ENCODE results near the gene GALNTL6.
"Not testable (repeated sequence)": the region's sequence is repeated elsewhere in the genome, so short reads cannot be mapped to it uniquely, and the experiment has no call there.

The GALNTL6 gene

DNA sequence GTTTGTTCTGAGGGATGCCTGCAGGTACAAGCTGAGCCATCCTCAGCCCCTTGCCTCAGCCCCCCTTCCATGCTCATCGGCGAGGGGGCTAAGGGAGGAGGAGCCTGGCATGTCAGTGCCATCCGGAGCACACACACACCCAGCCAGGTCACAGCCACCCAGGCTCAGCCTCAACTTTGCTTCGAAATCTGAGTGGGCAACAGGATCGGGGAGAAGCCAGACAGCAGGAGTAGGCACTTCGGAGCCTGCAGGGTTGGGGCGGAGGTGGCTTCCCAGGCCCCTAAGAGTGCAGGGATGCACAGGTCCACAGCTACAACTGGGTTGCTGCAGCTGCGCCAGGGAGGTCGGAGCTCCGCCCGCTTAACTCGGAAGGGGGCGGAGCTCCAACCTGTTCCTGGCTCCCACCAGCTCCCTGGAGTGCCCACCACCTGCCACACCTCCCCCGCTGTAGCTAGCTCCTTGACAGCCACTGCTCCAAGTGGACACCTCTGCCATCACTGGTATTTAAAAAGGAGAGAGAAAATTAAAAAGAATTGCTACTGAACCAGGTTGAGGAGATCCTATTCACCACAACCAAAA is 1162.5 kb downstream of the GALNTL6 start:
- no peak for DNase-seq (ENCODE audit: low read depth in 1 of 2, low spot score in 1 of 2)

DNA sequence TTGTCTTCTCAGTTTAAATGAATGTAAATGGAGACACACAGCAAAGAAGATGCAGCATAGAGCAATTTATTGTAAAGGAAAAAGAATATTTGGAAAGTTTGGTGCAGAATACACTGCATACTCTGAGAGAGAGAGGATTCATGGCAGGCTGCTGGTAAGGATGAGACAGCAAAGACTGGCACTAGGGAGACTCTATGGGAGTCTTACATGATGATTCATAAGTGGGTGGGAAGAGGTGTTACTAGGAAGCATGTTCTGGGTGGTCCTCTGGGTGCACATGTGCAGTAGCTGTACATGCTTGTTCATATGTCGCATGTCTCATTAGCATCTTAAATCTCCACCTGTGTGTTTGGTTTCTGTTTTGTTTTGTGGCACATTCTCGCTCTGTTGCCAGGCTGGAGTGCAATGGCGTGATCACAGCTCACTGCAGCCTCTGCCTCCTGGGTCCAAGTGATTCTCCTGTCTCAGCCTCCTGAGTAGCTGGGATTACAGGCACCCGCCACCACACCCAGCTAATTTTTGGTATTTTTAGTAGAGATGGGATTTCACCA is 1164.4 kb downstream of the GALNTL6 start:
- DNase-seq (ENCODE audit: low read depth in 1 of 2, low spot score in 1 of 2), result not testable (repeated sequence)

DNA sequence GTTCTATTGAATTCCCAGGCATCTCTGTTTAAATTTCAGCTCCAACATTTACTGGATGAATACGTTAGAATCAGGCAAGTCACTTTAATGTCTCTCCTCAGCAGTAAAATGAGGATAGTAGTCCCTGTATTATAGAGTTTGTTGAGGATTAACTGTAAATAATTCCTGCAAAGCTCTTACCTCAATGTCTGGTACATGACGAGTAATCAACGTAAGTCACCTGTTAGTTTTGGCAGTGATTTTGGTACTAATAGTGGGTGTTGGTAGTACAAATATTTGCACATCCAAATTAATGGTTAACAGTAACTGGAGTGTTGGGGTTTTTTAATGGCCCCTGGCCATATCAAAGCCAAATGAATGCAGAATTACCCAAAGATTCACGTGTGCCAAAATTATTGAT is 1165.6 kb downstream of the GALNTL6 start:
- DNase-seq (ENCODE audit: low read depth in 1 of 2, low spot score in 1 of 2), result no peak

DNA sequence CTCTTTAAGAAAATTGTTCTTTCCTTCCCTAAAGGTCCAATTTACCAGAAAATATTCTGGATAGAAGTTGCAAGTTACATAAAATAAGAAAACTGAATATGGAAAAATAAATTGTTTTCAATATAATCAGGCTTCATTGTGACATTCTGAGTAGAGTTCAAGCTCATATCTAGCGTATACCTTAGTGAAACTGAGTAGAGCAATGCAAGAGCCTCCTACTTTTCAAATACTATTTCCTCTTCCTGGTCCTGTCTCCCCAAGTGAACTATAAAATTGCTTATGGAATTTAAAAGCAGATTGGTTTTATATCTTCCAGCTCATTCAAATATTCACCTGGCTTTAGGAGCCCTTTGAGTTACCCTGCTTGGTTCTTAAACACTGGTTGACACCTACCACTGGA is 1166.1 kb downstream of the GALNTL6 start:
- DNase-seq (ENCODE audit: low read depth in 1 of 2, low spot score in 1 of 2), result no peak

DNA sequence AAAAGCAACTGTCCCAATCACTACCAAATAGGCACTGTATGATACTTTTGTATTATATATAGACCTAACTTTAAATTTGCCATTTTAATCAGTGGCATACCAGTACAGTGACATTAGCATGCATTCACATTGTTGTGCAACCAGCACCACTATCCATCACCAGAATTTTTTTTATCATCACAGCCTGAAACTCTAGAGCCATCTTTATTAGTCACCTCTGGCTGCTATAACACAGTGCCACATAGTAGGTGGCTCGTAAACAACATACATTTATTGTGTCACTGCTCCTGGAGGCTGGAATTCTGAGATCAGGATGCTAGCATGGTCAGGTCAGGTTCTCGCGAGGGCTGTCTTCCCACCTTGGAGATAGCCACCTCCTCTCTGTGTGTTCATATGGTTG is 1167.0 kb downstream of the GALNTL6 start:
- no peak for DNase-seq (ENCODE audit: low read depth in 1 of 2, low spot score in 1 of 2)

DNA sequence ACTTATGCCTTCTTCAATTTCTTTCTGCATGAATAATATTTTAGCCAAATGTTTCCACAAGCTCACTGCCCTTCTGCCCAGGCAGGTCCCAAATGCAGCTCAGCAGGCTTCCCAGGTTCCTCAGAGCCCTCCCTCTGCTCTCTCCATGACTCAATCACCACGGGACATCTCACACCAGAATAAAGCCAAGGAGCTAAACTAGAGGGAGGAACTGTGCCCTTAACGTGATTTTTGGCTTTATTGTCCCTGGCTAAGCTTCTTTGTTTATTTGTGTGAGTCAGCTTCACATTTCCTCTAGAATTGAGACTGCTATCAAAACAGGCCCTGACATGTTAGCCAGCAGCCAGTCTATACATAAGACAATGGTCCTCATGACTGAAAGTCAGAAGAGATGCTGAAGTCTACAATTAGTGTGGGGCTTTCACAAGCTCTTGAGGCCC is 1169.0 kb downstream of the GALNTL6 start:
- no peak for DNase-seq (ENCODE audit: low read depth in 1 of 2, low spot score in 1 of 2)

DNA sequence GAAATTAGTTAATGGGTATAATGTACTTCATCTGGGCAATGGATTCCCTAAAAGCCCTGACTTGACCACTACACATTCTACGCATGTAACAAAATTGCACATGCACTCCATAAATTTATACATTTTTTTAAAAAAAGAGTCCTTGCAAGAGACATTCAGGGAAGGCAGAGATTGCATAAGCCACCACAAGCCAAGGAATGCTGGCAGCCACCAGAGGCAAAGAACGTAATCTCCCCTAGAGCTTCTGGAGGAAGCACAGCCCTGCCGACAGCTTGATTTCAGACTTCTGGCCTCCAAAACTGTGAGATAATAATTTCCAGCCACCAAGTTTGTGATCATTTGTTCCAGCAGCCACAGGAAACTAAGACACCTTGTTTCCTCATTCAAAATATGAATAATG is 1169.8 kb downstream of the GALNTL6 start:
- DNase-seq (ENCODE audit: low read depth in 1 of 2, low spot score in 1 of 2), result no peak

DNA sequence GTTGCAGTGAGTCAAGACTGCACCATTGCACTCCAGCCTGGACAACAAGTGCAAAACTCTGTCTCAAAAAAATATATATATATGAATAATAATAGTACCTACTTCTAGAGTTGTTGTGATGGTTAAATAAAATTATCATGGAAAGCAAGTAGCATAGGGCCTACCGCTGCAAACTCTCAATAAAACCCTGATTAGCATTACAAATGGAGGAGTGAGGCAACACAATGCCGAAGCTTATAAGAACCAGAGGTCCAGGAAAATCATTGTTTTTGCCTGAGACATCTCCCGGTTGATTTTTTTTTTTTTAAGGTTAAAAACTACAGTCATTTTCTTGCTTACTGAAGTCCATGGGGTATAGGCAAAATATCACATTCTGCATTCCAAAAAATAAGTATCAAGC is 1170.4 kb downstream of the GALNTL6 start:
- no peak for DNase-seq (ENCODE audit: low read depth in 1 of 2, low spot score in 1 of 2)

DNA sequence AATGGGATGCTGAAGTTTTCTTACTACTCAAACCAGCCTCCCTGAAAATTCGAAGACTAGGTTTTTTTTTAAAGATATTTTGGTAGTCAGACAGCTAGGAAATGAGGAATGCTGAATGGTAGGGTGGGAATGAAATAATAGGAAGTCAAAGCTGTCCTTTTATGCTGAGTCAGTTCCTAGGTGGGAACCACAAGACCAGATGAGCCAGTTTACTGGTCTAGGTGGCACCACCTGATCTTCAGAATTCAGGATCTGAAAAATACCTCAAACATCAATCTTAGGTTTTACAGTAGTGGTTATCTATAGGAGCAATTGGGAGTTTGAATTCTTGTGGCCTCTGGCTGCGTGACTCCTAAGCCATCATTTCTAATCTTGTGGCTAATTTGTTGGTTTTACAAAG is 1172.3 kb downstream of the GALNTL6 start:
- DNase-seq (ENCODE audit: low read depth in 1 of 2, low spot score in 1 of 2), result no peak

DNA sequence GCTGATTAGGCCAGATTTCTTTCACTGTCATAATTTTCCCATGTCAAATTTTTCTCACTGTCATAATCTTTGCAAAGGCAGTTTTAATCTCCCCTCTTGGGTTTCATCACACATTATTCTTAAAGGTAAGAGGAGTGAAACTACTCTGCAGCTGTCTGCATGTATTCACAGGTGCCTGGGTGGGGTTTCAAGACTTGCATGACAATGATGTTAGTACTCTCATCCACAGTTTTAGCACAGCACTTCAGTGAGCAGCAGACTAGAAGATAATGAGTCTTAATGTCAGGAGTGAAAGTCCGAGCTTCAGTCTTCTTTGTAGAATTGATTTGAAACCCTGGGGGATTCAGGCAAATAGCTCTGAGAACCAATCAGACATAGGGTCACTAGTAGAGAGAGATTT is 1172.9 kb downstream of the GALNTL6 start:
- no peak for DNase-seq (ENCODE audit: low read depth in 1 of 2, low spot score in 1 of 2)

DNA sequence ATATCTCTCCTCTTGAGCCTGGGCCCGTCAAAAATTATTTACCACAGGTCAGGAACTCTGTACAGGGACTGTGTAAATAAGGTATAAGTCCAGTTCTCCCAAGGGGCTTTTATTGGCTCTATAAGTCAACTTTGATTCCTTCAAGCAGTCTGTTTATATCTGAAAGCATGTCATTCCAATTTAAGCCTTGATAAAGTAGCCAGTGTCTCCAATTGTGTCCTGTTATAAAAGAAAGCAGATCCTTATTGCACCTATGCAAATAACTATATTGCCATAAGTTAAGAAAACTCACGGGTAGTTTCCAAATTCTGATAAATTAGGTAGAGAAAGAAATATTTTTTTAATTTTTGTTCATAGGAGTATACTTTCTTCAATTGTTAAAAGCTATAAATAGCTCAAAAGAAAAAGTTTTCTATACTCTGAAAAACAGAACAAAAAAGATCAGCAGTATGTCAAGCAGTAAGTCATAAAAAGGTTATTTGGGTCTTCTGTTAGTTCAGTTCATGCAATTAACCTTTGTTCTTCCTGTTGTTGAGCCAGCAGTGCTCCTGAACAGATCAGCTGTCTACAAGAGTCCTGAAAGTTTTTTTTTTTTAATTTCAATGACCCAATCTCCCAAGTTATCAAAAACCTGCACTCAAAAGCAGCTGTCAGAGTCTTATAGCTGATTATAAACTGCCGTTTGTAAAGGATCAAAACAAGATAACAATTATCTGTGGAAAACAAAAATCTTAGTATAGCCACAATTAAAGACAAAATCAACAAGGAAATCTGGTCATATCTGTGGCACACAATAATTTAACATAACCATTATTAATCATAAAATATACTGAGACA is 1177.0 kb downstream of the GALNTL6 start:
- no peak for DNase-seq (ENCODE audit: low read depth in 1 of 2, low spot score in 1 of 2)

DNA sequence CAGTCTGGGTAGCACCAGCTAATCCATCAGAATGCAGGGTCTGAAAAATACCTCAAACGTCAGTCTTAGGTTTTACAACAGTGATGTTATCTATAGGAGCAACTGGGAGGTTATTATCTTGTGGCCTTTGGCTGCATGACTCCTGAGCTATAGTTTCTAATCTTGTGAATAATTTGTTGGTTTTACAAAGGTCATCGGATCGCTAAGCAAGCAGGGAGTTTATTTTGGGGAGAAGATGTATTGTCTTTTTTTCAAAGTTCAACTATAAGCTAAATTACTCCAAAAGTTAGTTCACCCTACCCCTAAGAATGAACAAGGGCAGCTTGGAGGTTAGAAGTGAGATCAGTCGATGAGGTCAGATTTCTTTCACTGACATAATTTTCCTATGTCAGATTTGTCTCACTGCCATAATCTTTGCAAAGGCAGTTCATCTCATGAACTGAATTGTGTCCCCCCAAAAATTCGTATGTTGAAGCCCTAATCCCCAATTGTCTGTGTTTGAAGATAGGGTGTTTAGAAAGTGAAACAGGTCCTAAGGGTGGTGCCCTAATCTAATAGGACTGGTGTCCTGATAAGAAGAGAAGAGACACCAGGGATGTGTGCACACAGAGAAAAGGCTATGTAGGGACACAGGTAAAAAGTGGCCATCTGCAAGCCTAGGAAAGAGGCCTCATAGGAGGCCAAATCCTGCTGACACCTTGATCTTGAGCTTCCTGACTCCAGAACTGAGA is 1179.6 kb downstream of the GALNTL6 start:
- no peak for DNase-seq (ENCODE audit: low read depth in 1 of 2, low spot score in 1 of 2)

DNA sequence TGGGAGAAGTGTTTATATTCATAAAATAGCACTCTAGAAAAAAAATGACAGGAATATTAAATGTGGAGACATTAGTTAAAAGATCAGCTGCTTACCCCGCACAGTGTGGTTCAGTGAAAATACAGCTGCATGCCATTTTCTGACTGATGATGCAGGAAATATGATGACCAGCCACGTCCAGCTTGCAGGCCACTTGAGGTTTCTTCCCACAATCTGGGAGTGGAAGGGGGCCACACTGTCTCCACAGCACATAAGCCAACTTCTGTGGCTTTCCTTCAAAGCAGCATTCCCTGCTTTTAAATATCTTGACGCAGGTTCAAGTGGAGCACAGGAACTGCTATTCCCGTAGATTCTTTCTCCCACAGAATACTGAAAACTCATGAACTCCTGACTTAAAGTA is 1182.0 kb downstream of the GALNTL6 start:
- no peak for DNase-seq (ENCODE audit: low read depth in 1 of 2, low spot score in 1 of 2)

DNA sequence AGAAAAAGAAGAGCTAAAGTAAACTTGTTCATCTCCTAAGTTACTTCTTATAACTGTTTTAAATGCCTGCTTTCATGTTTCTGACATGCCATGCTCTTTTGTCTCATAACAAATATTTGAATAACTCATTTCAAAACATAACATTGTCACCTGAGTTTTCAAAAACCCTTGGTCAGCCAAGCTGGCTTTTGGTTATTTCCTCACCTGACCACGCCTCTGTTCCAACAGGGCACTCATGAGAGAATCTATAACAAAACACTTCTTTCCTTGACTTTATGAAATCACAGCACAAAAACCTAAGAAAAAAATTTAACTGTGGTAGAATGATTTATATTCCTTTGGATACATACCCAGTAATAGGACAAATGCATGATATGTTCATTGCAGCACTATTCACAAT is 1182.5 kb downstream of the GALNTL6 start:
- DNase-seq (ENCODE audit: low read depth in 1 of 2, low spot score in 1 of 2), result no peak

DNA sequence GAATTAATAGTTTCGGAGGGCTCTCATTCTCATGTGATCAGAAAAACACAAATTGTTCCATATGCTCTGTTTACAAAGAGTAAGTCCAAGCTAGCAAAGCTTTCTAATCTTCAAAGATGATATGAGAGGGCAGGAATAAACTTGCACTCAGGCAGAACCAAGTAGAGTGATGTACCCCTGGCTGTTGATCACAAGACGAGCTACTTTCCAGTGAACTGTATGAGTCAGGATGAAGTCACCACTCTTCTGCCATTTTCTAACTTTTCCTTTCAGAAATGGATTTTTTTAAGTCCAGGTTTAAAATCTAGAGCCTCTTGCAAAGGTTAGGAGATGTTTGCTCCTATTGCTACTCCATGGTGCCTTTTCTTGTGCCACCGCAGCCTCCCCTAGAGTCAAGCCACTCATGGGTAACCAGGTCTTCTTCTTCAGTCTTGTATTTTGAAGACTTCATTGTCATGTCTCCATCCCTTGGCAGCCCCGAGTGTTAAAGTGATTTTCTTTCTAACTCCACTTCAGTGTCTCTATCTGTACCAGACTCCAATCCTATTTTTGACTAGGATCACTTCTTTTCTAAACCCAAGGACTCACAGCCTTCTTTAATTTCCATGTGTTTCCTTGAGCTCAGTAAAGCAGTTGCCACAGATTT is 1183.5 kb downstream of the GALNTL6 start:
- DNase-seq (ENCODE audit: low read depth in 1 of 2, low spot score in 1 of 2), result no peak

DNA sequence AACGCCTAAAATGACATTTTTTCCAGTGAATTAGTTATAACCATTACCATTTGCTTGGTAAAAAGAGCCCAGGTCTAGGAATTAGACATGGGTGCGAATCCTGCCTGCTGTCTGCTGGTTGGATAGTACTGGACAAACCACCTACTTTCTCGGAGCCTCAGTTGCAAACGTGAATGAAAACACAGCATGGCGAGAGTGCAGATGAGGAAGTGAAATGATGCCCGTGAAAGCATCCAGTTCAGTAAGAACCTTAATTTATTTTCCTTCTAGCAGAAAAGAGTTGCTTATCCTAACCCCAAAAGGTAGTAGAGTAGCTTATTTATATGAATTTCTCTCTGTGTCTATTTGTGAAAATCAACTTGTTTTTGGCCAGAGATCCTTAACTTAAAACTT is 1184.0 kb downstream of the GALNTL6 start:
- DNase-seq (ENCODE audit: low read depth in 1 of 2, low spot score in 1 of 2), result no peak

DNA sequence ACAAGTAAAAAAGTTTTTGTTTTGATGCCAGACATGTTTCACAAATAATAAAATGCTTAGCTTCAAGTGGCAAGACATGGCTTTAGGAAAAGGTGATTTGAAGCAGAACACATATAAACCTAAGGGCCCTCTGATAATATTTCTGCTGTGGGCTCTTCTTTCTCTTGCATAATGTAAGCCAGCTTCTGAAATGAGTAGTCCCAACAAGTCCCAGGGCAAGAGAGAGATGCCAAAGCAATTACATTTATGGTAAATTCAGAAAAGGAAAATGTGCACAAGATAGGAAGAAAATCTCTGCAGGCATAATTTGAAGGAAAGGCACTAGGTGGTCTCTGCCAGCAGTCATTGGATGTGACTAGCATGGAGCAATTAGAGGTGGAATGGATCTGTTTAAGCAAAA is 1184.7 kb downstream of the GALNTL6 start:
- no peak for DNase-seq (ENCODE audit: low read depth in 1 of 2, low spot score in 1 of 2)

DNA sequence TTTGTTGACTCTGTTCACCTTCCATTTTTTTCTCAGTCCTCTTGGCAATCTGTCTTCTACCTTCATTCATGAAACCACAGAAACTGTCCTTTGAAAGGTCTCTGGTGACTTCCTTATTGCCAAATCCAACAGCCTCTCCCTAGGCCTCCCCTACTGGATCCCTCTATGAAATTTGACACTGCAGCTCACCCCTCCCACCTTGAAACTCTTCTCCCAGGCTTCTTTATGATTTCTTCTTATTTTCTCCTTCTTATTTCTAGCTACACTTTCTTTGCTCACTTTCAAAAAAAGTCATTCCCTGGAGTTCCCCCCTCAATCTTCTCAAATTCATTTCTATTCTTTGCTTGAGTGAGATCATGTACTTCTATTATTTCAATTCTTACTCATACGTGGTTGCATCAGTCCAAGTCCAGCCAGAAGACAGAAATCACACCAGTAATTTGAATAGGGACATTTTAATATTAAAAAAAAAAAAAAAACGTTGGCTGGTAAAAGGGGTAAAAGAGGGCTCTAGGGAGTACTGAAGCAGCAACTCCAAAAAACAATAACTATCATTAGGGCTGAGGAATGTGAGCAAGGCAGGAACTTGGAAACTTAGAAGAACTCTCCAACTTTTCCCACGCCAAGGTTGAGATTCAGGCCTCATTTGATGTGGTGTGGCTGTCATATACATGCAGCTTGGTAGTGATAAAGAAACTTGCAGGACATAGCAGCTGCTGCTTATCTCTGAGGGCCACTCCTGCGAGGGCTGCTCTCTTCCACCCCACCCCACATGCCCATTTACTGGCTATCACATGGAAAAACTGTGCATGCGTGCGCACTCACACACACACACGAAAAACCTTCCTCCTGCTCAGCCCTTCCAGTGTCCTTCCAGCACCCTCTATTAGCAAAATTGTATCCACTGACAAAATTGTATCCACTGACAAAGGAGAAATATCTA is 1185.6 kb downstream of the GALNTL6 start:
- DNase-seq (ENCODE audit: low read depth in 1 of 2, low spot score in 1 of 2), result no peak

DNA sequence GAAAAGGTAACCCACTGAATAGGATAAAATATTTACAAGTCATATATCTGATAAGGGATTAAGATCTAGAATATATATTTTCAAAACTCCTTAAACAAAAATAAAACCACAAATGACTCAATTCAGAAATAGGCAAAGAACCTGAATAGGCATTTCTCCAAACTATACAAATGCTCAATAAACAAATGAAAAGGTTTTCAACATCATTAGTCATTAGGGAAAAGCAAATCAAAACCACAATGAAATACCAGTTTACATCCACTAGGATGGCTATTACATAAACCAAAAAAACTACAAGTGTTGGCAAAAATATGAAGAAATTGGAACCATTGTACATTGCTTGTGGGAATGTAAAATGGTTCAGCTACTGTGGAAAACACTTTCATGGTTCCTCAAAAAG is 1188.4 kb downstream of the GALNTL6 start:
- DNase-seq (ENCODE audit: low read depth in 1 of 2, low spot score in 1 of 2), result no peak

DNA sequence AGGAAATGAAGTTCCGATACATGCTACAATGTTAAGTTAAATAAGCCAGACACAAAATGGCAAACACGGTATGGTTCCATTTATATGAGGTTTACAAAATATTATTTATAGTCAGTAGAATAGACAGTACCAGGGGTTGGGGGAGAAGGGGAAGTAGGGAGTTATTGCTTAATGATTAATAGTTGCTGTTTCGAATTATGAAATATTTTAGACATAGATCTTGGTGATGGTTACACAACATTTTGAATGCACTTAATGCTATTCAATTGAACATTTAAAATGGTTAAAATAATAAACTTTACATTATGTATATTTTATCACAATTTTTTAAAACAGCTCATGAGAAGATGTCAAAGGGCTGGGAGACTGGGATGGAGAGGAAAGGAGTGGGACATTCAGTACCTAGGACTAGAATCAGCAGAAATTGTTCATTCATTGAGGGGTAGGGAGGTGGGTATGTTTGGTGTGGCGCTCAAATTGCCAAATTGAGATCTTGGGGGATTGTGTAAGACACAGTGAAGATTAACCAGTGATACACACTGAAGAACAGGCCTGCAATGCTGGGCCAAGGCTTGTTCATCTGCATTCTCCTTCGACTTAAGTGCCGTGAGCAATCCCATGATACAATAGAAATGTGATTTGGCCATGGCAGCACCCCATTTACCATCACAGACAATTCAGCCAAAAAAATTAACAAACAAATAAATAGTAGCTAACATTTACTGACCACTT is 1189.8 kb downstream of the GALNTL6 start:
- no peak for DNase-seq (ENCODE audit: low read depth in 1 of 2, low spot score in 1 of 2)
